ENCODE measurements around the gene RSPRY1. TPM values are rescaled to one million over a fixed set of nuclear protein-coding genes. Genes with fewer than 3 reads are reported as not detected.

Gene RSPRY1
- total and polyA plus RNA-seq, 2 of the 8 experiments (the other 6 are each of a cell fraction or from before 2014, with no cell fraction given) = 11.5 to 32.5 TPM

GRCh38 chr16:57235128-57236021 is 49.2 kb downstream of the RSPRY1 start (continued):
- TF ChIP-seq NRF1 (IDR thresholded peaks at IDR 0.05; ENCODE audit: low read depth, low read length) (no peak), EGR1 (IDR thresholded peaks at IDR 0.05; ENCODE audit: borderline replicate concordance, low read depth, low read length) (no peak), TCF12 (IDR thresholded peaks at IDR 0.05; ENCODE audit: low read depth, low read length) (no peak)

Measured in H1 (cell line).